Measurements from ENCODE around the gene ADAMTS9. TPM values are rescaled to one million over a fixed set of nuclear protein-coding genes. Genes with fewer than 3 reads are reported as not detected.

Gene ADAMTS9
- total and polyA plus RNA-seq, 2 experiments from 2014 or later: 0.31 to 0.81 TPM

DNA sequence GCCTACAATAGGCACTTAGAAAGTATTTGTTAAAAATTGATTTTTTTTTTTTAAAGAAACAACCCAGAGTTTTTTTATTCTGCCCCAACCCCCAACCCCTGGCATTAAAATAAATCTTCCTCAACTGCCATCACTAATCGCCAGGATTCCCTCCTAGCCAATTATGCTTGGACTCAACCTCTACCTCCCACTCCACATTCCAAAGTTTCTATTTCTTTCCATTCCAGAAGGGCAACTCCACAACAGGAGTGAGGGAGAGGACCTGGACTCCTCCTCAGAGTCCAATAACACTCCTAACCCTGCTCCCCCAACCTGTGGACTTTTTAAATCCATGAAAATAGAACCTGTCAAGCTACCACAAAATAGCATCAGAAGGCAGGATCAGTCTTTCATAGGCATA lies 99.4 kb downstream of the ADAMTS9 start (continued):
- no peak for TF ChIP-seq CREB1 (CRISPR knock-in tag; IDR thresholded peaks at IDR 0.05; ENCODE audit: low read depth)
- TF ChIP-seq, protein P1, sequence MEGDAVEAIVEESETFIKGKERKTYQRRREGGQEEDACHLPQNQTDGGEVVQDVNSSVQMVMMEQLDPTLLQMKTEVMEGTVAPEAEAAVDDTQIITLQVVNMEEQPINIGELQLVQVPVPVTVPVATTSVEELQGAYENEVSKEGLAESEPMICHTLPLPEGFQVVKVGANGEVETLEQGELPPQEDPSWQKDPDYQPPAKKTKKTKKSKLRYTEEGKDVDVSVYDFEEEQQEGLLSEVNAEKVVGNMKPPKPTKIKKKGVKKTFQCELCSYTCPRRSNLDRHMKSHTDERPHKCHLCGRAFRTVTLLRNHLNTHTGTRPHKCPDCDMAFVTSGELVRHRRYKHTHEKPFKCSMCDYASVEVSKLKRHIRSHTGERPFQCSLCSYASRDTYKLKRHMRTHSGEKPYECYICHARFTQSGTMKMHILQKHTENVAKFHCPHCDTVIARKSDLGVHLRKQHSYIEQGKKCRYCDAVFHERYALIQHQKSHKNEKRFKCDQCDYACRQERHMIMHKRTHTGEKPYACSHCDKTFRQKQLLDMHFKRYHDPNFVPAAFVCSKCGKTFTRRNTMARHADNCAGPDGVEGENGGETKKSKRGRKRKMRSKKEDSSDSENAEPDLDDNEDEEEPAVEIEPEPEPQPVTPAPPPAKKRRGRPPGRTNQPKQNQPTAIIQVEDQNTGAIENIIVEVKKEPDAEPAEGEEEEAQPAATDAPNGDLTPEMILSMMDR (conservative IDR thresholded peaks at IDR 0.05; ENCODE audit: low read depth in 2 of 2): no peak
- no peak for TF ChIP-seq STAT1 (IDR thresholded peaks at IDR 0.05; ENCODE audit: unreplicated experiment)
- no peak for TF ChIP-seq ZNF462 (CRISPR knock-in tag; IDR thresholded peaks at IDR 0.05)

DNA sequence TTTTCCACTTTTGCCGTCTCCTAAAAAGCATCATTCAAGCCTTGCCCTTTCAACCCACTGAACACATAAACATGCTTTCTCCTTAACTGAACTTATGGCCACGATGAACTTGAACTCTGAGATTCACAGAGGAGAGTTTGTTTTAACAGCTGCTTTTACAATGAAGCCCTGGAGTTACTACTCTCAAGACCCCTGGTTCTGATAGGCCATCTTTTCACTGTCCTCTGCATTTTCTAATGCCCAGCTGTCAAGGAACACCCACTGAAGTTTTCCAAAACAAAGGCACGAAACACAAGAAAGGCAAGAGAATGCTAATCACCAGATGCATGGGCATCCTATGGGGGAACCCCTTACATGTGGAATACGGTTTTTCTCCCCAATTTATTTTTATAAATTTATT lies 100.8 kb downstream of the ADAMTS9 start:
- DNase-seq (ENCODE audit: low spot score): peak; percentile 8
- Histone ChIP-seq H4K20me1 (replicated peaks; ENCODE audit: insufficient read depth) (no peaks in the 10 kb centered on the region), H3K4me3 (no peak overlapping the region), H3K9me2 (ENCODE audit: insufficient read depth) (no peaks in the 10 kb centered on the region; the same call in 1 of the 2 replicates), H3K36me3 (ENCODE audit: insufficient read depth) (no peaks in the 10 kb centered on the region), H3K4me1 (ENCODE audit: insufficient read depth) (peaks cover 24% of the 10 kb centered on the region), H3K27me3 (ENCODE audit: insufficient read depth) (no peaks in the 10 kb centered on the region), H3K27ac (ENCODE audit: low read depth) (no peak overlapping the region), H3F3A (replicated peaks; ENCODE audit: low read depth) (no peaks in the 10 kb centered on the region), H2AFZ (no peak overlapping the region), H3K4me2 (peak overlapping the region; percentile 54), H3K79me2 (replicated peaks; ENCODE audit: insufficient read depth) (no peaks in the 10 kb centered on the region)
- Mint-ChIP-seq H3K4me1 (peaks cover 34% of the 10 kb centered on the region), H3K36me3 (ENCODE audit: low read depth) (no peaks in the 10 kb centered on the region), H3K9me3 (no peaks in the 10 kb centered on the region), H3K27me3 (ENCODE audit: insufficient read depth, low read depth, poor library complexity) (peaks cover 2% of the 10 kb centered on the region), H3K27ac (no peak overlapping the region), H3K4me3 (peak overlapping the region; percentile 11; the same call in 1 of the 3 replicates)
- ATAC-seq: peak; percentile 51
- no peak for TF ChIP-seq CREB1 (CRISPR knock-in tag; IDR thresholded peaks at IDR 0.05; ENCODE audit: low read depth)
- TF ChIP-seq, protein P2, sequence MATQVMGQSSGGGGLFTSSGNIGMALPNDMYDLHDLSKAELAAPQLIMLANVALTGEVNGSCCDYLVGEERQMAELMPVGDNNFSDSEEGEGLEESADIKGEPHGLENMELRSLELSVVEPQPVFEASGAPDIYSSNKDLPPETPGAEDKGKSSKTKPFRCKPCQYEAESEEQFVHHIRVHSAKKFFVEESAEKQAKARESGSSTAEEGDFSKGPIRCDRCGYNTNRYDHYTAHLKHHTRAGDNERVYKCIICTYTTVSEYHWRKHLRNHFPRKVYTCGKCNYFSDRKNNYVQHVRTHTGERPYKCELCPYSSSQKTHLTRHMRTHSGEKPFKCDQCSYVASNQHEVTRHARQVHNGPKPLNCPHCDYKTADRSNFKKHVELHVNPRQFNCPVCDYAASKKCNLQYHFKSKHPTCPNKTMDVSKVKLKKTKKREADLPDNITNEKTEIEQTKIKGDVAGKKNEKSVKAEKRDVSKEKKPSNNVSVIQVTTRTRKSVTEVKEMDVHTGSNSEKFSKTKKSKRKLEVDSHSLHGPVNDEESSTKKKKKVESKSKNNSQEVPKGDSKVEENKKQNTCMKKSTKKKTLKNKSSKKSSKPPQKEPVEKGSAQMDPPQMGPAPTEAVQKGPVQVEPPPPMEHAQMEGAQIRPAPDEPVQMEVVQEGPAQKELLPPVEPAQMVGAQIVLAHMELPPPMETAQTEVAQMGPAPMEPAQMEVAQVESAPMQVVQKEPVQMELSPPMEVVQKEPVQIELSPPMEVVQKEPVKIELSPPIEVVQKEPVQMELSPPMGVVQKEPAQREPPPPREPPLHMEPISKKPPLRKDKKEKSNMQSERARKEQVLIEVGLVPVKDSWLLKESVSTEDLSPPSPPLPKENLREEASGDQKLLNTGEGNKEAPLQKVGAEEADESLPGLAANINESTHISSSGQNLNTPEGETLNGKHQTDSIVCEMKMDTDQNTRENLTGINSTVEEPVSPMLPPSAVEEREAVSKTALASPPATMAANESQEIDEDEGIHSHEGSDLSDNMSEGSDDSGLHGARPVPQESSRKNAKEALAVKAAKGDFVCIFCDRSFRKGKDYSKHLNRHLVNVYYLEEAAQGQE (IDR thresholded peaks at IDR 0.05; ENCODE audit: unreplicated experiment): no peak
